Activated T-cell treated with anti-CD3 and anti-CD28 coated beads, Interleukin-2, amount 50 U/mL, for 48 hours (primary cell): ENCODE measurements around the gene AOPEP.

Source experiments
- DNase-seq, 2 experiments: peaks; one replicate each; pipeline ENCODE4 v3.0.0-alpha.2; 2020

AOPEP gene

DNA sequence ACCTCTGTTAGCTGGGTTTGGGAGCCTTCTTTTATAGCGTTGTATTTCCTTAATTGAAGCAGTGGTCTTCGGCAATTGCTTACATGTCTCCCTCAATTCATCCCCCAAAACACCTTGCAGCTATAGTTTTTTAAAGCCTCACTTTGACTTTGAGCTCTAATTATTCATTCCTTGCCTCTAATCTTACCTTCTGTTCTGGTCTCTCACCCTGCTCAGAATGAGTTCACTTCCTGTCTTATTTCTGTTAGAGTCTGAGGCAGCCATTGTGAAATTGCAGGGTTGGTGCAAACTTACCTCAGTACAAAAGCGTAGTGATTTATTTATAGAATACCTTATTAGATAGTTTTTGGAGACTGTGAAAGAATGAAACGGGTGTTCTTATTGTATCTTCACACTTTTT is 35.0 kb downstream of the AOPEP start:
- DNase-seq = no peak

GRCh38 chr9:94767331-94768072 is 41.0 kb downstream of the AOPEP start:
- no peak for DNase-seq

- DNase-seq = no peak
Observed at GRCh38 chr9:94768766-94769165, 42.3 kb downstream of the AOPEP start.

DNA sequence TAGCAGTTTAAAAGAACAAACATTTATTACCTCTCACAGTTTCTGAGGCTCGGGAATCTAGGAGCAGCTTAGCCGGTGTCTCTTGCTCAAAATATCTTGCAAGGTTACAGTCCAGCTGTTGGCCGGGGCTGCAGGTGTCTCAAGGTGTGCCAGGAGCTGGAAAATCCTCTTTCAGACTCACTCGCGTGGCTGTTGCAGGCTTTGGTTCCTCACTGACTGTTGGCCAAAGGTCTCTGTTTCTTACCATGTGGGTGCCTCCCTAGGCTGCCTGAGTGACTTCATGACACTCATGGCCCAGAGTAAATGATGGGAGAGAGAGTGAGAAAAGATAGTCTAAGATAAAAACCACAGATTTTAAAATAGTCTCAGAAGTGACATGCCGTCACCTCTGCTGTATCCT is 43.8 kb downstream of the AOPEP start:
- no peak for DNase-seq

DNA sequence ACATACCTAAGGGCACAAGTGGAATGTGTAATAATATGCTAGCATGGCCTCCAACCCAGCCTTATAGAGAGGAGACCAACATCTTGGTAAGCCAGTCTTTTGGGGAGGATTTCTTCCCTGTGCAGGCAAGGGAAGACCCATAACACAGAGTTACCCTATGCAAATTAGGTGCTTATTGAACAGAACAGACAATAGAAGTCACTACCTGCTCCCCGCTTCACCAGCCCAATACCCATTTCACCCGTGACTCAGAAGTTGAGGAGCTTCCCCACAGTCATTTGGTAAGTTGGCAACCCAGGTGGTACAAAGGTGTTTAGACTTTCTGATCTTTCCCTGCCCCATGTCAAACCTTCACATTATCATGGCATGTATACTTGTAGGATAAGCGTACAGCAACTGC is 44.6 kb downstream of the AOPEP start:
- no peak for DNase-seq

DNA sequence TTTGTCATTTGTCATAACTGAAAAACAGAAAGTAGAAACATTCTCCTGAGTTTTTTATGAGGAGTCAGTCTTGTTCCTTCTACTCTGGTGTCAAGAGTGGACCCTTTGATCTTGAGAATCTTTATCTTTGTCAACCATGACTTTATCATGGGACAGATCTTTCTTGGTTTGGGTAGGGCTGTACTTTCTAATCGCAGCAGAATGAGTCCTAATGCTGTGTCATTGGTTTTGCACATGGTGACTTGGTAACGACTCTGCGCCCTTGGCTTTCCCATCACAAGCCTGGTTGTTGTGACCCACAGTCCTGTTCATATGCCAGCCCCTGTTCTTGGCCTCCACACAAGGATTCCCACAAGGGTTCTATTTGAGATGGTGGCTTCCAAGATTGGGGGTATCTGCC is 45.6 kb downstream of the AOPEP start:
- no peak for DNase-seq

- DNase-seq = no peak
Observed at GRCh38 chr9:94772639-94773303, 46.3 kb downstream of the AOPEP start.

- no peak for DNase-seq
Observed at GRCh38 chr9:94773655-94774054, 47.2 kb downstream of the AOPEP start.

DNA sequence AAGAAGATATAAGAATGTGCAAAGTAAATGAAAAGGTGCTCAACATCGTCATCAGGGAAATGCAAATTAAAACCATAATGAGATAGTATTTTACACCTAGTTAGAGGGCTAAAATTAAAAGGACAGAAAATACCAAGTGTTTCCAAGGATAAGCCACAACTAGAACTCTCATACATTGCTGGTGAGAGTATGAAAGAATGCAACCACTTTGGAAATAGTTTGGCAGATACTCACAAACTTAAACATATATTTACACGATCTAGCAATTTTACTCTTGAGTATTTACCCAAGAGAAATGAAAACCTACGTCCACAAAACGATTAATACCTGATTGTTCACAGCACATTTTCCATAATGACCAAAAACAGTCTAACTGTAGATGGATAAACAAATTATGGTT is 51.5 kb downstream of the AOPEP start:
- no peak for DNase-seq

DNA sequence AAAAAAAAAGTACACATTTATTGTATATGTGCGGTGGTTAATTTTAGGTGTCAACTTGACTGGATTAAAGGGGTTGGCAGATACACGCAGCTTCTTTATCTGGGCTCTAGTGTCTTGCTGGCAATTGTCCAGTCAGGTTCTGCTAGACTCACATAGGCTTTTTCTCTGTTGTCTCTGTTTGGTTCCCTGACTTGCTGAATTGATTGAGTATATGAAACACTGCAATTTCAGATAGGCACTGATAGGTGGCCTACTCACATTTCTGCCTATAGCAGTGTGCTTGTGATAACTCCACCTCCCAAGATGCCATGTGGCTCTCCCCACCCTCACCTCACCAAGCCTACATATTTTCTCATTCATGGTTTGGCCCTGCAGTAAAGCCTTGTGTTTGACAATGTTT is 52.5 kb downstream of the AOPEP start:
- no peak for DNase-seq

DNA sequence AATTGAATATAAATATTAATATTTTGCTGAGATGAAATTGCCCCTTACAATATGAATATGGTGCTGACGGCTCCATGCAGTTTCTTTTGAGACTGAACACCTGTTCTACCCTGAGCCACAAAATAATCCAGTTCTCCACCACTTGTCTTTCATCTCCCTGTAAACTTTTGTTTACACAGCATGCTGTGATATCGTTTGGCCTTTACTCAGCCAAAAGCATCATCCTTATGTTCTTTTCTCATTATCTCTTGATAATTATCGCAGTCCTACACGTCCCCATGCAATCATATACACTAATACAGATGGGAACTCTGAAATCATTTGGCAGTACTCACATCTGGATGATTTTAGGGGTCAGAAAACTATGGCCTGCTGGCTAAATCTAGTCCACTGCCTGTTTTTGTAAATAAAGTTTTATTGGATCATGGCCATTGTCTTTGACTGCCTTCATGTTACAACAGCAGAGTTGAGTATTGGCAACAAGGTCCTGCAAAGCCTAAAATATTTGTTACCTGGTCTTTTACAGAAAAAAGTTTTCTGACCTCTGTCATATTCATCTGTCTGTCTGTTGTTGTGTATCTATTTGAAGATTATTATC is 53.3 kb downstream of the AOPEP start:
- DNase-seq = no peak

- DNase-seq = peak; percentile 40 to 48
Observed at GRCh38 chr9:94780516-94780950, 54.0 kb downstream of the AOPEP start.

DNA sequence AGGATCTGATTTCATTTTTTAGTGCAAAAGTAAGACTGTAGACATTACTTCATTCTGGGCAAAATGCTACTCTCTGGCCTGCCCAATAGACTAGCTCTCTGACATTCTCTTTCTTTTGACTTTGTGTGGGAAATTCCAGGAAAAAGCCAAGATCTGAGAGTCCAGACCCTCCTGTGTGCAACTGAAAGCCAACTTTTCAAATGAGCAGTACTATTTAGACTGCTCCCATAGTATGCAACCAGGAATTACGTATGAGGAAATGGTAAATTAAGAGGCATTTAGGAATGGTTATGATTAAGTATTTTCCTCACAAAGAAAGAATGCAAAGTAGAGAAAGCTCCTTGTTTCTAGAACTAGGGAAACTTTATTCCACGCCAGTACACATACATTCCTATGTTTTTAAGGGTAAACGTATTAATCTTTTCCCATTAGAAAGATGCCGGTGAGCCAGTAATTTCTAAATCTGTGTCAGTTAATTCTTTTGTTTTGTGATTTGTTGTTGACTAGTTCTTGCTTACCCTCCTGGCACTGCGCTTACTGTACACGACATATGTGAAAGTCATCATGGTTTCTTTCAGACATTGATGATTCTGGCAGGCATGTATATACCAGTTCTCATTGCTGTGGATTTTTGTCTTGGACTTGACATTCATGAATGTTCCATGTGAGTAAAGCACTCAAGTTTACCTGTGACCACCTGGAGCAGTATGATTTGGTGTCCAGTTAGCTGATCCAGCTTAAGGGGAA is 56.0 kb downstream of the AOPEP start:
- DNase-seq = no peak

- peak; percentile 55 to 57 for DNase-seq
Observed at GRCh38 chr9:94783102-94783682, 56.7 kb downstream of the AOPEP start.

GRCh38 chr9:94783928-94784327 is 57.4 kb downstream of the AOPEP start:
- DNase-seq = no peak

- DNase-seq = no peak
Observed at GRCh38 chr9:94785215-94786169, 59.0 kb downstream of the AOPEP start.

DNA sequence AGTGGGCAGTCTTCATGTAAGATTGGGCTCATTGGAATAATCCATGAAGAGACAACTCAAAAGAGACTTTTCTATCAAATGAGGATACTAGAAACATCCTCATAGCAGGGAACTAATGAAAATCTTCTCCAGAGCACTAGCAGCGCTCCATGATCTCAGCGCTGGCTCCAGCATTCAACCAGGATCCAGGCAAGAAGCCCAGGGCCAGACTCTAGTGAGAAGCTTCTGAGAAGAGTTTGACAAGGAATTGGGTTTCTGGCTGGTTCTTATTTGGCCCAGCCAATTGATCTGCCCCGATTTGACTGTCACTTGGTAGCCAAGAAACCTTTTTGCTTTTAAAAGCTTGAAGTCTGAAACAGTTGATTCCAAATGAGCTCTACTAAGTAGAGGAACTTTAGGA is 60.1 kb downstream of the AOPEP start:
- no peak for DNase-seq

GRCh38 chr9:94787266-94787665 is 60.8 kb downstream of the AOPEP start:
- DNase-seq = no peak

DNA sequence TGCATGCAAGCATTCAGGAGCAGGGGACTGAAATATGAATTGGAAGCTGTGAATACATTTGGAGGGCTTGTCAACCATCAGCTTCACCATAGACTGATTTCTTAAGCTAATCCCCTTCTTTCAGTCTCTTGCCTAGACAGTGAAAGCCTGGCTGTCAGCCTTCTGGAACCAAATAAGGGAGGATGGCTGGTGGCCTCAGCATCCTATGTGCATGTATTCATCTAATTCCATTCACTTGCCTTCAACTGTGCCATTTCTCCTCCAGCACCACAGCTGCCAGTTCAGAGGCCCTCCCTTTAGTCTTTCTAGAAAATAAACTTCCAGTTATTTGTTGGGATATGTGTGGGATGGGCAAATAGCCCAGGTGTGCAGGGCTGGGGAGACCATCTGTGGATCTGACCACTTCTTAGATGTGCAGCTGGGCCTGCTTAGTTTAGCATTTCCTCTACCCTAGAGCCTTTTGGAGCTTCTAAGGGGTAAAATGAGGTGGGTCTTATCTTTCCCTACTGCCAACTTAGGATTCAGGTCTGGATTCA is 62.1 kb downstream of the AOPEP start:
- DNase-seq = no peak

DNA sequence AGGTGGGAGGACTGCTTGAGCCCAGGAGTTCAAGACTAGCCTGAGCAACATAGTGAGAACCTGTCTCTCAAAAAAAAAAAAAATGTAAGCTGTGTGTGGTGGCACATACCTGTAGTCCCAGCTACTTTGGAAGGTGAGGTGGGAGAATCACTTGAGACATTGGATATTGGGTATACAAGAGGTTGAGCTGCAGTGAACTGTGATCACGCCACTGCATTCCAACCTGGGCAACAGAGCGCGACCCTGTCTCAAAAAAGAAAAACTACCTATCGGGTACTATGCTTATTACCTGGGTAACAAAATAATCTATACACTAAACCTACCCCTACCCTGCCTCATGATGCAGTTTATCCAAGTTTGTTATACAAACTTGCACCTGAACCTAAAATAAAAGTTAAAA is 64.9 kb downstream of the AOPEP start:
- DNase-seq = no peak

GRCh38 chr9:94792511-94792910 is 66.0 kb downstream of the AOPEP start:
- DNase-seq = no peak
